Islet precursor cell (in vitro differentiated cells): Measurements from ENCODE around the gene MKI67.
A peak's percentile ranks its signal among the peaks of the same experiment; 100 is the strongest.

Experiments used
- DNase-seq: peaks from one replicate; pipeline ENCODE4 v3.0.0-alpha.2; 2018

The MKI67 gene

DNA sequence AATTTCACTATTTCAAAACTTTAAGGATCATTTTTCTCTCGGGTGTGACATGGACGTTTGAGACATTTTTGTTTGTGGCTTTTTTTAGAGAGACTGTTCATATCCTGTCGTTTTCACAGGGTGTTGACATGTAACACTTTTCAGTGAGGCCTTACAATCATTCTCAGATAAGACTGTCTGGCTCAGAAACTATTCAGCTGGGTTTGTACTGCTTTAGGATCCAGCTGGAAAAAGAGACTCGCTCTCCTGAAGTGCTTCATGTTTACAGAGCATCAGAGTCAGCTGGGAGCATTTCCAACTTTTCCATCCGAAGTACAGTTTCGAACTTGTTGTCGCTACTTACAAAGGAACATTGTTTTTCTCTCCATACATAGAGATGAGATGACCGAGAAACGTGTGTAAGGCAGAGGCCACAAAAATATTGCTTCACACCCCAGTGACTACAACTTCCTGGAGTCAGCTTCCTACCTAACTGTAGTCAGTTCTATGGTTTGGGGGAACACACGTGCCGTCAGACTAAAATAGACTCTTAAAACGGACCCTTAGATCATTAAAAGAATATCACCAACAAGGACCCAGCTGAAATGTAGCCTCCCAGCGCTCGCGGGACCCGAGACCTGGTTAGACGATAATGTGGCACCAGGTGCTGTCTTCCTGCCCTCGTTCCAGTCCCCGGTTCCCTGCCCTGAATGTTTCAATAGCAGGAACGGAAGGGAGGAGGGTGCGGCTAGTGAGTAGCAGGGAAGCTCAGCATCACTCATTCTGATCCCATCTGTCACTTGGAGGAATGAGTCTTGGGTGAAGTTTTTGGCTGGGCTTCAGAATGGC lies 78.0 kb downstream of the MKI67 start:
- no peak for DNase-seq

DNA sequence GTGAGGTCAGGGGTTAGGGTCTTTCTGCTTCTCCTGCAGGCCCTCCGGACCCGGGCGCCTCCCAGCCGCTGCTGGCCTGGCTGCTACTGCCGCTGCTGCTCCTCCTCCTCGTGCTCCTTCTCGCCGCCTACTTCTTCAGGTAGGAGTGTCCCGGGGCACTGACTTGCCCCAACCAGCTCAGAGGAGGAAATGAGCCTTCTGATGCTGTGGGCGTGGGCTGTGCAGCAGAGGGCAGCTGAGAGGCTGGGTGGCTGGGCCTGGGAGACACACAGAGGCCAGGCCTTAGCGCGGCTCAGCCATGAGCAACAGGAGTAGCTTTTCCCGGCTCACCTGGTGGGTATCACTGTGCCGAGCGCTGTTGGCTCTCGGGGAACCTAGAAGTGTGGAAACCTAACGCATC lies 78.9 kb downstream of the MKI67 start:
- DNase-seq, result peak; percentile 98

DNA sequence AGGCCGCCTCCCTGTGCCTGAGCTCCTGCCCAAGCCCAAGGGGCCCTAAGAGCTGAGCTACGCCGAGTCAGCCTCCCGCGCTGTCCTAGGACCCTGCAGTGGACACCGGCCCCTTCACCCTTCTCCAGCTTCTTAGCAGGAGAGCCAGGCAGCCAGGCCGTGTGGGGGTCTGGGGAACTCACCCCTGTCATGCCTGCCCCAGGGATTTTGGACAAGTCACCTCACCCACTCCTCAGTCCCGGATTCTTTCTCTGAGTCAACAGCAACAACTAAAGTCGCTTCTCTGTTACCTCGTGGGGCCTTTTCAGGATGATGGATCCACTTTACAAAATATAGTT lies 79.3 kb downstream of the MKI67 start:
- DNase-seq, result no peak
